Measurements from ENCODE around the gene GUK1. TPM values are rescaled to one million over a fixed set of nuclear protein-coding genes. Genes with fewer than 3 reads are reported as not detected.

The GUK1 gene
- total RNA-seq, 2 donors from 2014 or later, result 110 to 112 TPM

- Mint-ChIP-seq H3K36me3 (ENCODE audit: low read depth) (peaks cover 8% of the 10 kb centered on the region), H3K27me3 (ENCODE audit: insufficient read depth) (peaks cover 5% of the 10 kb centered on the region), H3K9me3 (peaks cover 67% of the 10 kb centered on the region), H3K4me1 (peaks cover 5% of the 10 kb centered on the region), H3K27ac (no peak overlapping the region), H3K4me3 (no peak overlapping the region)
- DNase-seq, result no peak
- Histone ChIP-seq H3K9me3 (ENCODE audit: control insufficient read depth, low read length) (peaks cover 80% of the 10 kb centered on the region), H3K4me1 (ENCODE audit: control insufficient read depth, insufficient read depth, low read length) (peaks cover 5% of the 10 kb centered on the region), H3K4me3 (ENCODE audit: low read length) (no peak overlapping the region), H3K27me3 (ENCODE audit: control insufficient read depth, insufficient read depth, low read length, poor library complexity, severe bottlenecking) (no peaks in the 10 kb centered on the region), H3K9ac (ENCODE audit: extremely low read depth, low read length, poor library complexity, severe bottlenecking) (no peak overlapping the region), H3K27ac (ENCODE audit: low read depth, low read length) (no peak overlapping the region), H3K36me3 (ENCODE audit: control insufficient read depth, insufficient read depth, low read length) (no peaks in the 10 kb centered on the region)
- WGBS, 2 experiments (ENCODE audit: insufficient coverage in 1 of 2, insufficient read length in 1 of 2), result 79 to 90% methylated on average over 2 to 4 of the region's 4 CpGs
- TF ChIP-seq CTCF (conservative IDR thresholded peaks at IDR 0.05), result no peak
Measured at GRCh38 chr1:228117335-228117734, 22.7 kb upstream of the GUK1 start.

GRCh38 chr1:228118040-228118439 lies 22.0 kb upstream of the GUK1 start:
- Histone ChIP-seq H3K4me3 (ENCODE audit: low read length) (no peak overlapping the region), H3K4me1 (ENCODE audit: control insufficient read depth, insufficient read depth, low read length) (peaks cover 7% of the 10 kb centered on the region), H3K36me3 (ENCODE audit: control insufficient read depth, insufficient read depth, low read length) (no peaks in the 10 kb centered on the region), H3K9me3 (ENCODE audit: control insufficient read depth, low read length) (peaks cover 80% of the 10 kb centered on the region), H3K9ac (ENCODE audit: extremely low read depth, low read length, poor library complexity, severe bottlenecking) (no peak overlapping the region), H3K27me3 (ENCODE audit: control insufficient read depth, insufficient read depth, low read length, poor library complexity, severe bottlenecking) (no peaks in the 10 kb centered on the region), H3K27ac (ENCODE audit: low read depth, low read length) (no peak overlapping the region)
- Mint-ChIP-seq H3K27ac (no peak overlapping the region), H3K4me1 (peaks cover 11% of the 10 kb centered on the region), H3K9me3 (peaks cover 67% of the 10 kb centered on the region), H3K27me3 (ENCODE audit: insufficient read depth) (peaks cover 5% of the 10 kb centered on the region), H3K36me3 (ENCODE audit: low read depth) (peaks cover 8% of the 10 kb centered on the region), H3K4me3 (no peak overlapping the region)
- no peak for TF ChIP-seq CTCF (conservative IDR thresholded peaks at IDR 0.05)
- DNase-seq, result no peak
- WGBS, 2 experiments (ENCODE audit: insufficient coverage in 1 of 2, insufficient read length in 1 of 2), result 70 to 90% methylated on average over 1 to 2 of the region's 2 CpGs

GRCh38 chr1:228120351-228120750 lies 19.7 kb upstream of the GUK1 start:
- H3K9me3 Mint-ChIP-seq, result peaks cover 58% of the 10 kb centered on the region
- TF ChIP-seq CTCF (conservative IDR thresholded peaks at IDR 0.05), result no peak
- Histone ChIP-seq H3K4me1 (ENCODE audit: control insufficient read depth, insufficient read depth, low read length) (peaks cover 20% of the 10 kb centered on the region), H3K9me3 (ENCODE audit: control insufficient read depth, low read length) (peaks cover 75% of the 10 kb centered on the region), H3K9ac (ENCODE audit: extremely low read depth, low read length, poor library complexity, severe bottlenecking) (no peak overlapping the region), H3K27ac (ENCODE audit: low read depth, low read length) (no peak overlapping the region), H3K27me3 (ENCODE audit: control insufficient read depth, insufficient read depth, low read length, poor library complexity, severe bottlenecking) (no peaks in the 10 kb centered on the region), H3K36me3 (ENCODE audit: control insufficient read depth, insufficient read depth, low read length) (no peaks in the 10 kb centered on the region), H3K4me3 (ENCODE audit: low read length) (no peak overlapping the region)
- peaks cover 8% of the 10 kb centered on the region for H3K36me3 Mint-ChIP-seq (ENCODE audit: low read depth)
- no peak overlapping the region for H3K27ac Mint-ChIP-seq
- 79 to 89% methylated on average over 1 of the region's 1 CpG for WGBS, 2 experiments (ENCODE audit: insufficient coverage in 1 of 2, insufficient read length in 1 of 2)
- DNase-seq, result no peak
- peaks cover 28% of the 10 kb centered on the region for H3K4me1 Mint-ChIP-seq
- no peak overlapping the region for H3K4me3 Mint-ChIP-seq
- peaks cover 14% of the 10 kb centered on the region for H3K27me3 Mint-ChIP-seq (ENCODE audit: insufficient read depth)

Data from endodermal cell (in vitro differentiated cells).